GM19035 (cell line): ENCODE data around the gene CDH13.
A peak's percentile ranks its signal among the peaks of the same experiment; 100 is the strongest.

ENCODE experiments used
- ATAC-seq: cut with Tn5 transposase; IDR thresholded peaks from one replicate; pipeline ENCODE4 v1.9.1; 2021; ENCODE audit not compliant: unreplicated experiment

The CDH13 gene

GRCh38 chr16:83771306-83771942, 1144.7 kb downstream of the CDH13 start:
- ATAC-seq: no peak

DNA sequence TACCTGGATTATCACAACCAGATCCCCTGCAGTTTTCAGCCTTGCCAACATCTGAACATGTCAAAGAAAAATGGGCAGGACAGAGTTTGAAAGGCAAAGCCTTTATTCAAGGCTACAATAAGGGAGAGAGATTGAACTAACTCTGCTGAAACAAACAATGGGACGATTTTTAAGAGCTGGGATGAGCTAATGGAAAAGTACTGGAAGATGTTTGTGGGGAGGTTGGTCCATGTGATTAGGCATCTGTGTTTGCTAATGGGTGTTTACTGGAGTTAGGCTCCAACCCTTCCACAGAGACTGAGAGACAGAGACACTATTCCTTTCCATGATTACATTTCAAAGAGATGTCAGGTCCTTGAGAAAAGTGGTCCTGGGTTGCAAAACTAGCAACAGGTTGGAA, 1146.0 kb downstream of the CDH13 start:
- ATAC-seq: no peak

DNA sequence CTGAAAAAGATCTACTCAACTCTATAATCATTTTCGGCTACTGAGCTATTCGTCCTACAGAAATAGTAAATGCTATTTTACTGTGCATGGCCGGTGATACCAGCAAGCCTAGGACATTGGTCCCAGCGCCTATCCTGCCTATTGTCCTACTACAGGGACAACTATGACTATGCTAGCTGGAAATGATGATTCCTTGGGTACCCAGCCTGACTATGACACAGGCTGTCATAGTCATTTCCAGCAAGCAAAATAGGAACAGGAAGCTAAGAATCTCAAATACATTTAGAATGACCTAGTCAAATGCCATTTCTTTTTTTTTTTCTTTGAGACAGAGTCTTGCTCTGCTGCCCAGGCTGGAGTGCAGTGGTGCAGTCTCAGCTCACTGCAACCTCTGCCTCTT, 1147.3 kb downstream of the CDH13 start:
- ATAC-seq: no peak

DNA sequence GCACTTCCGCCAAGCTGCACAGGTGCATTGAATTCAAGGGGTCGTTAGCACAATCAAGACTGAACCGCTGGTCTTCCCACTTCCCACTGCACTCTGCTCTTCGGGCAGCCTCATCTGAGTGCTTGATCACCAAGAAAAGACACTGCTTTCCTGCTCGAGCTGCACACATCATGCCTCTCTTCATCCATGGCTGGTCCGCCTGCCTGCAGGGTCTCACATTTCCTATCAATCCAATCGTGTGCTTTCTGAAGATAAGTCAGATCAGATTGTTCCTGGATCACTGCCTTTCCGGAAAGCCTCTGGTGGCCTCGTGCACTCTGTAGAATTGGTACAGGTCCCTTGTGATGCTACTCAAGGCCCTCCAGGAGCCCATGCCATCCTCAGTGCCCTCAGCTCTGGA, 1150.2 kb downstream of the CDH13 start:
- ATAC-seq: no peak

DNA sequence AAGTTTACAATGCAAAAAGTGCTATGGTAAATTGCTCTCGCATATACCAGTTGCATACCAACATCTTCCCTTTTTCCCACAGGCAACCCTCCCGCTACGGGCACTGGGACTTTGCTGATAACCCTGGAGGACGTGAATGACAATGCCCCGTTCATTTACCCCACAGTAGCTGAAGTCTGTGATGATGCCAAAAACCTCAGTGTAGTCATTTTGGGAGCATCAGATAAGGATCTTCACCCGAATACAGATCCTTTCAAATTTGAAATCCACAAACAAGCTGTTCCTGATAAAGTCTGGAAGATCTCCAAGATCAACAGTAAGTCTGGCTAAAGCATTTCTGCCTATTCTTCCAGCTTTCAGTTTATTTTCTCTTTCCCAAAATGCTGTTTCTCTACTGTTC, 1153.1 kb downstream of the CDH13 start:
- ATAC-seq: no peak

DNA sequence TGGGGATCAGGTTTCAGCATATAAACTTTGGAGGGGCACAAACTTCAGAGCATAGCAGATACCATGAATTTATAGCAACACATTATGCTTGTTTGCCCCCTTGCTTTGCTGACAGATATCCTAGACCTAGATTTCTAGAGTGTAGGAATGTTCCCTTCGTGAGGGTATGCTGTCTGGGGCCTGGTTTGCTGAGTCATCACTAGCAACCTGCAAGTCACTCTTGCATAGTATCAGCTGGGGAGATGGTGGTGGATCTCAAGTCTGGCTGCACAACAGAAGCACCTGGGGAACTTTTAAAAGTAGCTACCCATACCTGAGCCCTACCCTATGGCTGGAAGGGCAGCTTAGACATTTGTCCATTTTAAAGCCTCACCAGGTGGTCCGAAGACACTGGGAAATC, 1158.7 kb downstream of the CDH13 start:
- ATAC-seq: no peak

DNA sequence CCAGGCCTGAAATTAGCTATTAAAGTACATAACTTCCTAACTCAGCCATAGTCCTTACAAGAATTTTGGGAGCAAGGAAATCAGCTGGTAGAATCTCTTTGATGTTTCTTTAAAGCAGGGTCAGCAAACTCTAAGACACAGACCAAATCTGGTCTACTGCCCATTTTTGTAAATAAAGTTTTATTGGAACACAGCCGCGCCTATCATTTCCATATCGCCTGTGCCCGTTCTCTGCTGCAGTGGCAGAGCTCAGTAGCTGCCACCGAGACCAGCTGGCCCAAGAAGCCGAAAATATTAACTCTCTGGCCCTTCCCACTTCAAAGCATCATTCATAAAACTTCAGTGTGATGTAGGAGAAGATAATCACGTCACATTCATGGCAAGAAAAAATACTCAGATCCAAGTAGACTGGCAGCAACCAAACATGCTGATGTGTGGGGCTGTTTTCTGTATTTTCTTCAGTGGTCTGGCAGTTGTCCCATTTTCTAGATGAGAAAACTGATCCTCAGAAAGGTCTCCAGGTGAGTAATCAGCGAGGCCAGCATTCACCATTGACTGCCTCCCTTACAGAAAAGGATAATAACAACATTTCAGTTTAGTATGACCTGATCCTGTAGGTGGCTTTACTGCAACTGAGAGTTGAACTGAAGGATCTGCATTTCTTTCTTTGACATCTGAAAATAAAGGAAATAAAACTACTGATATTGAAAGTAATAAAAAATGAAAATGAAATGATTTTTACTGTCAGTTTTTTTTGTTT, 1163.1 kb downstream of the CDH13 start:
- no peak for ATAC-seq

DNA sequence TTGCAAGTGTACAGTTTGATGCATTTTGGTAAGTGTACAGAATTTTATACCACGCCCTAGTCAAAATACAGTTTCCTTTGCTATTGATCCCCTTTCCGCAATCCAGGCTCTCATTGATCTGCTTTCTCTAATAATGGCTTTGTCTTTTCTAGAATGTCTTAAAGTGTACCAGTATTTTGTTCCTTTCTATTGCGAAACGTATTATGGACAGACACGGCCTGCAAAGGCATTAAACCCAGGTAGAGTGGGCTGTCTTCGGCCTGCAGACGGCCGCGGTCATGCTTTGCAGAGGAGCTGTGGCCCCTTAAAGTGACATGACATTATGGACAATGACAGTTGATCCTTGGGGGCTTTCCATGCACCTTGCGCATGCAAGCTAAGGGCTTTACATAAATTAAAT, 1165.1 kb downstream of the CDH13 start:
- no peak for ATAC-seq

DNA sequence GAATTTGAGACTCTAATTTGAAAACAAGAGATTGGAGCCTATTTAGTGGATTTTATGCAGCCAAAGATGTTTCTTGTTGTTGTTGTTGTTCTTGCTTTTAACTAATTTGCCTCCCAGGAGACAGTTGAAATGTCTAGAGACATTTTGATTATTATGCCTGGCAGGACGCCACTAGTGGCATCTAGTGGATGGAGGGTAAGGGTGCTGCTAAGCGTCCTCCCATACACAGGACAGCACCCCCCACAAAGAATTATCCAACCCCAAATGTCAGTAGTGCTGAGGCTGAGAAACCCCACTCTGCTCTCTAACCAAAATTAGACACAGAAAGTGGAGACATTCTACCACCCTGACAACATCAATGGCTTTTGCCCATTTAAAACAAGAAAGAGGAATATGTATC, 1165.6 kb downstream of the CDH13 start:
- ATAC-seq: no peak

DNA sequence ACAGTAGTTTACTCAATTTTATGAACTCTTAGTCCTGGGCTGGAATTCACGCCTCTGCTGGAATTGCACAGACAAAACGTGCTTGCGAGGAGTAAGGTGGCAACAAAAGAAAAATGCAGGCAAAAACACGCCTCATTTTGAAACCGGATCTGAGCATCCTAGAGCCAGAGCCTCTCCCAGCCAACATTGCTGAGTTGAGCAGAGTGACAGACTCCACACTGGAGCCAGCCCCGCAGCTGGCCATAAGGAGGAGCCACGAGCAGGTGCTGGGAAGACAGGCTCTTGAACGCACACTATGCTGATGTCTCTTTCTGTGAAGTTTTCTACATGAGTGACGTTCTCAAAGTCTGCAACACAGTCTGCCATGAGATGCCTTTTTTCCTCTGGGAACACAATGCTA, 1166.4 kb downstream of the CDH13 start:
- ATAC-seq: no peak

DNA sequence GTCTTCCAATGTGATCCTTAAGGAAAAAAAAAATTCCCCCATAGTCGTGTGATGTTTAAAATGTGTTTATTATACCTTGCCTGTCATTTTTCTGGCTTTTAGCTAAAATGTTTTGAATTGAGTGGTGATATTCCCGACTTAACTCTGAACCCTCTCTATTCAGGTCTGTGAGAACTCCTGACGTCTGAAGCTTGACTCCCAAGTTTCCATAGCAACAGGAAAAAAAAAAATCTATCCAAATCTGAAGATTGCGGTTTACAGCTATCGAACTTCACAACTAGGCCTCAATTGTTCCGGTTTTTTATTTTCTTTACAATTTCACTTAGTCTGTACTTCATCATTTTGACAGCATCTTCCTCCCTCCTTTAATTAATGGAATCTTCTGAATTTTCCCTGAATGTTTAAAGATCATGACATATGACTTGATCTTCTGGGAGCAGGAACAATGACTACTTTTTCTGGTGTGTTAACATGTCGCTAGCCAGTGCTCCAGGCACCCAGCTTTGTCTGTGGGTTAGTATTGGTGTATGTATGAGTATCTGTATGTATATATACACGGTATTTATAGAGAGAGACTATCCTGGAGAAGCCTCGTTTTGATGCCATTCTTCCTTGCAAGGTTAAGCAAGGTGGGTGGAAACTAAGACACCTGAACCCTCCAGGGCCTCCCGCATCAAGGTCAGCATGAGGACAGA, 1168.2 kb downstream of the CDH13 start:
- ATAC-seq: no peak

DNA sequence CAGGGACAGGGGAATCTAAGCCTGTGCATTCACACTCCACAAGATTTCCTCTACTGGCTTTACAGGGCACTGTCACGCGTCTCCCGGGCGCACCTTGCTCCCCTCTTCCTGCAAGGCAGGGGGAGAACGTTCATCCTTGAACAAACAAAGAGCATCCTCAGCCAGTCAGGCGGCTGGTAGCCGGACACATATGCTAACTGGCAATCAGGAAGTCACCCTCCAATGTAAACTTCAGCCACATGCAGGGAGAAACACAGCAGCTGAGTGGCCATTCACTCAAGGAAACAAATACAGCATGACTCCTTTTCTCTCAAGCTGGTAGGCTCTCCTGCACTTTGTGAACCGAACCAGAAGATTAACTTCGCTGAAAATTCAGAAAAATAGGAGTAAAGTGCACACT, 1170.2 kb downstream of the CDH13 start:
- ATAC-seq: no peak

- no peak for ATAC-seq
These were observed 1172.6 kb downstream of the CDH13 start for GRCh38 chr16:83799336-83799735.

- ATAC-seq: no peak
These were observed 1175.4 kb downstream of the CDH13 start for GRCh38 chr16:83802135-83802534.

DNA sequence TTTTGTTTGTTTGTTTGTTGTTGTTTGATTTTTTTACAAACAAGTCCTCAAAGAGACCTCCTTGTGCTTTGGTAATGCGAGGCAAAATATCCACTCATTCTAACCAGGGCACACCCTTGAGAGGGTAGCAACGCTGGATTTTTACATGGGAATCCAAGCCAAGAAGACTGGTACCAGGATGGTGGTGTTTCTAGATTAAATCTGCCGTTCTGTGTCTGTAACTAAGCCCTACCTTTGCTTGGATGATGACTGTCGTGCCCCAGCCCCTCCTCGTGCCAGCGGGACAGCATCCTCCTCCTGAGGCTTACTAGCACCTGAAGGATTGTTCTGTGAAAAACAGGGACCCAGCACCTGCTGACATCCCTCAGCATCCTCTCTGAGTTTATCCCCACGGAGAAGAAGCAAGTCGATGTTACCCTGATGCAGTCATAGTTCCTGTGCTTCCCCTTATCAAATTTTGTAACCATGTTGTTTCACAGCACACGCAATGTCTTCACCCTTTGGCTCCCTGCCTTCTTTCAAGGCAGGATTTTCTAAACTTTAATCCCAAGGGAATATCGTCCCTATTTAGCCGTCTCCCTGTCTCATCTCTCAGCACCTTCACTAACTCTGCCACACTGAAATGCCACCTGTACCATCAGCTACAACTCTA, 1175.9 kb downstream of the CDH13 start:
- ATAC-seq: no peak

DNA sequence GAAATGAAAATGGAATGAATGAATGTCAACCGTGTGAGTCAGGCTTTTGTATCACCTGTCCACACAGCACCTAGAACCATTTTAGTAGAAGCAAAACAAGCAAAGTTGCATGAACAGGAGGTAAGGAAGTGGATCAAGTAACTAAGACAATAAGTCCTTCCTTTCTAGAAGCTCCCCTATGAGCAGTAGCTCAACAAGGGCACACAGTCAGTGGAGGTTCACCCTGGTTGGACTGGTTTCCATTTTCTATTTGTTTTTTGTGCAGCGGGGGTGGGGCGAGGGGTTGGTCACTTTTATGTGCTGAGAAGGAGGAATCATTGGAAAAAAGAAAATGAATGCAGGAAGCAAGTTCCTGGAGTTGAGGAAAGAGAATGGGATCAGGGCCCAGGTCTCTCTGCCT, 1177.0 kb downstream of the CDH13 start:
- ATAC-seq: no peak

DNA sequence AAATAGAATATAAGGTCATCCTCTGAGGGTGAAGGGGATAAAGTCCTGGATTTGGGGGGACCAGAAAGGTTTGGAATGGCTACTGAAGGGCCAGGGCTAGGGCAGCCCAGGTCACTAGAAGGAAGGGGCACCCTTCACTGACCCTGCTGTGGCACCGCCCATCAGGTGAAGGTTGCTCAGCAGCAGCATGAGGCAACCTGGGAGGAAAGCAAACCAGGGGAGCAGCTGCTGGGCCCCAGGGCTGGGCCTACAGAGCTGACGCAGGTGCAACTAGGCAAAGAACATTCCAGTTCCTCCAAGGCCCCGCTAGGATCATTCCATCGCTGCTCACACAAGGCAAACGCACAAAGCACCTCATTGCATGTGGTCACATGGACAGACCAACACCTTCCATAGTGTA, 1177.6 kb downstream of the CDH13 start:
- no peak for ATAC-seq

GRCh38 chr16:83806036-83806435, 1179.3 kb downstream of the CDH13 start:
- no peak for ATAC-seq

DNA sequence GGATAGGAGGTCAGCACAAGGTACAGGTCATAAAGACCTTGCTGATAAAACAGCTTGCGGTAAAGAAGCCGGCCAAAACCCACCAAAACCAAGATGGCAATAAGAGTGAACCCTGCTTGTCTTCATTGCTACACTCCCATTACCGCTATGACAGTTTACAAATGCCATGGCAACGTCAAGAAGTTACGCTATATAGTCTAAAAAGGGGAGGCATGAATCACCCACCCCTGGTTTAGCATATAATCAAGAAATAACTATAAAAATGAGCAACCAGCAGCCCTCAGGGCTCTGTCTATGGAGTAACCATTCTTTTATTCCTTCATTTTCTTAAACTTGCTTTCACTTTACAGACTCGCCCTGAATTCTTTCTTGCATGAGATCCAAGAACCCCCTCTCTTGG, 1180.0 kb downstream of the CDH13 start:
- no peak for ATAC-seq

GRCh38 chr16:83807327-83807709, 1180.5 kb downstream of the CDH13 start:
- ATAC-seq: peak; percentile 7

DNA sequence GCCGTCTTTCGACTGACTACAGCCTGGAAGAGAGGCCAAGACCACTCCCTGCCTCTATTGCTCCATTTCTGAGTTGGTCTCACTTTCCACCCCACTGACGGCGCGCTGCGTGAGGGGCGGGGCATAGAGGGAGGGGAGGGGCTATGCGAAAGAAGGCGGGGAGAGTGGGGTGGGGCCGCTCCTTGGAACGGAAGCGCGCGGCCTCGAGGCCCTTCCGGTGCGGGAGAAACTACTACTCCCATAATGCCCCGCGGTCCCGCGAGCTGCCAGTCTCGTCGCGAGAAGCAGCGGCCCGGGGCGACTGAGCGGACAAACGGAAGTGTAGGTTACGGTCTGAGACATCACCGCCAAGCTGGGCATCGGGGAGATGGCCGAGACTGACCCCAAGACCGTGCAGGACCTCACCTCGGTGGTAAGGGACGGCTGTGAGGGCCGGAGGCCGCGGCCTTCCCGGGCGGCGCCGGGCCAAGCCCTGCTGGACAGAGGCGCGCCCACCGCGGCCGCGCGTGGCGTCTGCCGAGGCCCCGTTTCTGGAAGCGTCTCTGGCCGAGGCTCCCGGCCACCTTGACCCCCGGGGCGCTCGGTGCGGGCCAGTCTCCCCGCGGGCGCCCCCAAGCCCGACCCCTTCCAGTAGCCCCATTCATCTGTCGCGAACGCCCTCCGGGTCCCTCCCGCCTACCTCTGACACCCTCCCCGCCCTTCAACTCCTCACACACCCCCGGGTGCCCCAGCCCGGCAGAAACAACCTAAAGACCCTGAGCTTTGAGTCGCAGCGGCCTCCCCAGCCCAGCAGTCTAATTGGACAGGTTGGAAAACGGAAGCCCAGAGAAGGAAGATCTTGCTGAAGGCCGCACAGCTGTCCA, 1181.2 kb downstream of the CDH13 start, which contains the start of gene HSBP1:
HSBP1 (plus strand) TSS at position 269 of the 863 bp plus-strand sequence; CDS start at position 368, 99 bp downstream.
- ATAC-seq: peak; percentile 95
